ENCODE data around the gene NCAM2. TPM values are rescaled to one million over a fixed set of nuclear protein-coding genes. Genes with fewer than 3 reads are reported as not detected.

NCAM2 gene
- total and polyA plus RNA-seq, 2 experiments from 2014 or later: 0.36 to 0.83 TPM

DNA sequence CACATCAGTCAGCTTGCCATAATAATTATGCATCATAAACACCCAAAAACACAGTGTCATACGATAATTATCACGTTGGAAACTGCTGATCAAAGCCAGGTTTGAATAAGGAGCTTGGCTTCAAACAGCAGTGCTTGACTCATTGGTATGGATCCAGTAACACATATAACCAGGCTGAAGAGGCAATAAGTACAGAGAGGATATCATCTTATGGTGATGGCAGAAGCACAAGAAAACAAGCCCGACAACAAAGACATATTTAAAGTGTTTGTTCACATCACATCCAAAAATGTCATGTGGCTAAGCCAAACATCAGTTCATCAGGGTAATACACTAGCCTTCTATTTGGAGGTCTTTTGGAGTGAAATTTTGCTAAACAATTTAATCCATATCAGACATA, 389.7 kb downstream of the NCAM2 start:
- Histone ChIP-seq H3K27me3 (ENCODE audit: insufficient read depth) (no peaks in the 10 kb centered on the region), H3K4me1 (ENCODE audit: insufficient read depth) (no peaks in the 10 kb centered on the region), H3K4me2 (no peak overlapping the region), H3K27ac (ENCODE audit: low read depth) (no peak overlapping the region), H3K79me2 (replicated peaks; ENCODE audit: insufficient read depth) (no peaks in the 10 kb centered on the region), H3K4me3 (no peak overlapping the region), H3K9me2 (ENCODE audit: insufficient read depth) (no peaks in the 10 kb centered on the region), H4K20me1 (replicated peaks; ENCODE audit: insufficient read depth) (no peaks in the 10 kb centered on the region), H3K36me3 (ENCODE audit: insufficient read depth) (no peaks in the 10 kb centered on the region), H3F3A (replicated peaks; ENCODE audit: low read depth) (no peaks in the 10 kb centered on the region), H2AFZ (no peak overlapping the region)
- DNase-seq (ENCODE audit: low spot score) (no peak), ATAC-seq (no peak)
- H3K36me3 Mint-ChIP-seq (ENCODE audit: low read depth): no peaks in the 10 kb centered on the region
- no peaks in the 10 kb centered on the region for H3K27me3 Mint-ChIP-seq (ENCODE audit: insufficient read depth, low read depth, poor library complexity)
- no peak overlapping the region for H3K4me3 Mint-ChIP-seq
- no peak for TF ChIP-seq STAT1 (IDR thresholded peaks at IDR 0.05; ENCODE audit: unreplicated experiment)
- TF ChIP-seq EZH2phosphoT487 (IDR thresholded peaks at IDR 0.05; ENCODE audit: unreplicated experiment): no peak
- TF ChIP-seq ZNF114 (CRISPR knock-in tag; IDR thresholded peaks at IDR 0.05): no peak
- no peak for TF ChIP-seq JUNB (IDR thresholded peaks at IDR 0.05; ENCODE audit: unreplicated experiment)
- TF ChIP-seq CREB1 (CRISPR knock-in tag; IDR thresholded peaks at IDR 0.05; ENCODE audit: low read depth): no peak
- TF ChIP-seq POLR2AphosphoS5 (IDR thresholded peaks at IDR 0.05; ENCODE audit: low read depth): no peak
- no peak for TF ChIP-seq EZH2 (IDR thresholded peaks at IDR 0.05; ENCODE audit: low read depth, unreplicated experiment)
- 0 out of 3 replicates have a peak, but pooled peaks cover 3% of the 10 kb centered on the region for H3K9me3 Mint-ChIP-seq
- H3K27ac Mint-ChIP-seq: no peak overlapping the region
- H3K4me1 Mint-ChIP-seq: no peaks in the 10 kb centered on the region

DNA sequence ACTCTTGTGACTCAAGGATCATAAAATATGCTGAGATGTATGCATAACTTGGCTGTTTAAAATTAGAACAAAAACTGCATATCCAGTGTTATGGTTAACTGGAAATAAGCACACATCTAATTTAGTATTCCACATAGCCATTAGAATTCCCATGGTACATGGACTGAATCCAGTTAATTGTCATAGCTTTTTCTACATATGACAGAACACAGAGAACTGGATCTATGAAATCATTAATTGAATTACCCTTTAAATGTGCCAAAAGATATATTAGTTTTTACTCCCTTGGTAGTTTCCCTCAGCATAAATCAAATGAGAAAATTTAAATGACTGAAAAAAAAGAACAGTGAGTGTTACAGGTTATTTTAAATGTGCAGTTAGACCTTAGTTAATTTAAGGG, 395.9 kb downstream of the NCAM2 start:
- no peak overlapping the region for H3K27ac ChIP-seq (ENCODE audit: low read depth)
- Mint-ChIP-seq H3K9me3 (peaks cover 34% of the 10 kb centered on the region), H3K4me1 (no peaks in the 10 kb centered on the region), H3K27ac (no peak overlapping the region), H3K27me3 (ENCODE audit: insufficient read depth, low read depth, poor library complexity) (peaks cover 1% of the 10 kb centered on the region), H3K4me3 (no peak overlapping the region), H3K36me3 (ENCODE audit: low read depth) (peaks cover 25% of the 10 kb centered on the region)
- no peaks in the 10 kb centered on the region for H3F3A ChIP-seq (replicated peaks; ENCODE audit: low read depth)
- no peak for DNase-seq (ENCODE audit: low spot score)
- H3K79me2 ChIP-seq (replicated peaks; ENCODE audit: insufficient read depth): no peaks in the 10 kb centered on the region
- H4K20me1 ChIP-seq (replicated peaks; ENCODE audit: insufficient read depth): no peaks in the 10 kb centered on the region
- no peak overlapping the region for H3K4me3 ChIP-seq
- no peak for ATAC-seq
- no peak overlapping the region for H3K4me2 ChIP-seq
- TF ChIP-seq NANOG (IDR thresholded peaks at IDR 0.05; ENCODE audit: borderline replicate concordance): no peak
- no peak for TF ChIP-seq CREB1 (CRISPR knock-in tag; IDR thresholded peaks at IDR 0.05; ENCODE audit: low read depth)
- no peak for TF ChIP-seq EZH2 (IDR thresholded peaks at IDR 0.05; ENCODE audit: low read depth, unreplicated experiment)
- no peak for TF ChIP-seq POLR2AphosphoS5 (IDR thresholded peaks at IDR 0.05; ENCODE audit: low read depth)
- TF ChIP-seq, protein P1, sequence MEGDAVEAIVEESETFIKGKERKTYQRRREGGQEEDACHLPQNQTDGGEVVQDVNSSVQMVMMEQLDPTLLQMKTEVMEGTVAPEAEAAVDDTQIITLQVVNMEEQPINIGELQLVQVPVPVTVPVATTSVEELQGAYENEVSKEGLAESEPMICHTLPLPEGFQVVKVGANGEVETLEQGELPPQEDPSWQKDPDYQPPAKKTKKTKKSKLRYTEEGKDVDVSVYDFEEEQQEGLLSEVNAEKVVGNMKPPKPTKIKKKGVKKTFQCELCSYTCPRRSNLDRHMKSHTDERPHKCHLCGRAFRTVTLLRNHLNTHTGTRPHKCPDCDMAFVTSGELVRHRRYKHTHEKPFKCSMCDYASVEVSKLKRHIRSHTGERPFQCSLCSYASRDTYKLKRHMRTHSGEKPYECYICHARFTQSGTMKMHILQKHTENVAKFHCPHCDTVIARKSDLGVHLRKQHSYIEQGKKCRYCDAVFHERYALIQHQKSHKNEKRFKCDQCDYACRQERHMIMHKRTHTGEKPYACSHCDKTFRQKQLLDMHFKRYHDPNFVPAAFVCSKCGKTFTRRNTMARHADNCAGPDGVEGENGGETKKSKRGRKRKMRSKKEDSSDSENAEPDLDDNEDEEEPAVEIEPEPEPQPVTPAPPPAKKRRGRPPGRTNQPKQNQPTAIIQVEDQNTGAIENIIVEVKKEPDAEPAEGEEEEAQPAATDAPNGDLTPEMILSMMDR (conservative IDR thresholded peaks at IDR 0.05; ENCODE audit: low read depth in 2 of 2): no peak
- no peaks in the 10 kb centered on the region for H3K9me2 ChIP-seq (ENCODE audit: insufficient read depth)
- H2AFZ ChIP-seq: no peak overlapping the region
- no peaks in the 10 kb centered on the region for H3K4me1 ChIP-seq (ENCODE audit: insufficient read depth)
- H3K36me3 ChIP-seq (ENCODE audit: insufficient read depth): no peaks in the 10 kb centered on the region
- H3K27me3 ChIP-seq (ENCODE audit: insufficient read depth): no peaks in the 10 kb centered on the region

DNA sequence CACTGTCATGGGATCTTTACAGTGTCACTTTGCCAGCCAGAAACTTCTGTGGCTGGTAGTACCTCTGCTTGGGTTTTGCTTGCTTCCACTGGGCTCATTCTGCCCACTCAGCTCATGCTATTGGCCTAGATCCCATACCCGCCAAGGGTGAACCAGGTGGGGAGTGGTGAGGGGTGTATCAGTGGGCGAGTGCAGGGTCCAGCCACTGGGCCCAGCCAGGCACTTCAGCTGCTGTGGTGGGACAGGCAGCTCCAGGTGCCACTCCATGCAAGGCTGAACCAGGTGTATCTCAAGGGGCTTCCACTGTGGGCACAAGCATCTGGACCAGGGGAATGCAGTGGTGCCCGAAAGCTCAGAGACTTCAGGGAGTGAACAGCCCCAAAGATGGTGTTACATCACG, 398.2 kb downstream of the NCAM2 start:
- Histone ChIP-seq H3K9me2 (ENCODE audit: insufficient read depth) (no peaks in the 10 kb centered on the region), H4K20me1 (replicated peaks; ENCODE audit: insufficient read depth) (no peaks in the 10 kb centered on the region), H3K4me1 (ENCODE audit: insufficient read depth) (no peaks in the 10 kb centered on the region), H3K4me2 (no peak overlapping the region), H3K79me2 (replicated peaks; ENCODE audit: insufficient read depth) (no peaks in the 10 kb centered on the region), H3K36me3 (ENCODE audit: insufficient read depth) (no peaks in the 10 kb centered on the region), H3F3A (replicated peaks; ENCODE audit: low read depth) (no peaks in the 10 kb centered on the region), H2AFZ (no peak overlapping the region), H3K27ac (ENCODE audit: low read depth) (no peak overlapping the region), H3K4me3 (no peak overlapping the region), H3K27me3 (ENCODE audit: insufficient read depth) (no peaks in the 10 kb centered on the region)
- Mint-ChIP-seq H3K4me1 (no peaks in the 10 kb centered on the region), H3K27me3 (ENCODE audit: insufficient read depth, low read depth, poor library complexity) (peaks cover 1% of the 10 kb centered on the region), H3K9me3 (peaks cover 34% of the 10 kb centered on the region), H3K36me3 (ENCODE audit: low read depth) (peaks cover 25% of the 10 kb centered on the region), H3K4me3 (no peak overlapping the region), H3K27ac (no peak overlapping the region)
- DNase-seq (ENCODE audit: low spot score) (no peak), ATAC-seq (no peak)
- TF ChIP-seq EZH2 (IDR thresholded peaks at IDR 0.05; ENCODE audit: low read depth, unreplicated experiment): no peak
- TF ChIP-seq EZH2phosphoT487 (IDR thresholded peaks at IDR 0.05; ENCODE audit: unreplicated experiment): no peak
- no peak for TF ChIP-seq ZNF462 (CRISPR knock-in tag; IDR thresholded peaks at IDR 0.05)
- no peak for TF ChIP-seq JUNB (IDR thresholded peaks at IDR 0.05; ENCODE audit: unreplicated experiment)

Measured in GM23338 (cell line).